ES-I3 (cell line): Measurements from ENCODE around the gene FLNA.

Source experiments
- H3K36me3 ChIP-seq: 2 replicates; pipeline ENCODE4 v1.6.1; 2013; ENCODE audit warnings: mild to moderate bottlenecking, low read length, control low read depth, moderate library complexity; ENCODE audit not compliant: insufficient read depth
- H3K4me1 ChIP-seq: 2 replicates; pipeline ENCODE4 v1.6.1; 2013; ENCODE audit warnings: mild to moderate bottlenecking, control low read depth, low read length; ENCODE audit not compliant: insufficient read depth
- H3K9ac ChIP-seq: 2 replicates; pipeline ENCODE4 v1.6.1; 2013; ENCODE audit warnings: low read depth, mild to moderate bottlenecking, low read length, moderate library complexity
- H3K9me3 ChIP-seq: 2 replicates; pipeline ENCODE4 v1.6.1; 2013; ENCODE audit warnings: mild to moderate bottlenecking, low read length, moderate library complexity; ENCODE audit not compliant: control insufficient read depth, insufficient read depth

FLNA gene, protein sequence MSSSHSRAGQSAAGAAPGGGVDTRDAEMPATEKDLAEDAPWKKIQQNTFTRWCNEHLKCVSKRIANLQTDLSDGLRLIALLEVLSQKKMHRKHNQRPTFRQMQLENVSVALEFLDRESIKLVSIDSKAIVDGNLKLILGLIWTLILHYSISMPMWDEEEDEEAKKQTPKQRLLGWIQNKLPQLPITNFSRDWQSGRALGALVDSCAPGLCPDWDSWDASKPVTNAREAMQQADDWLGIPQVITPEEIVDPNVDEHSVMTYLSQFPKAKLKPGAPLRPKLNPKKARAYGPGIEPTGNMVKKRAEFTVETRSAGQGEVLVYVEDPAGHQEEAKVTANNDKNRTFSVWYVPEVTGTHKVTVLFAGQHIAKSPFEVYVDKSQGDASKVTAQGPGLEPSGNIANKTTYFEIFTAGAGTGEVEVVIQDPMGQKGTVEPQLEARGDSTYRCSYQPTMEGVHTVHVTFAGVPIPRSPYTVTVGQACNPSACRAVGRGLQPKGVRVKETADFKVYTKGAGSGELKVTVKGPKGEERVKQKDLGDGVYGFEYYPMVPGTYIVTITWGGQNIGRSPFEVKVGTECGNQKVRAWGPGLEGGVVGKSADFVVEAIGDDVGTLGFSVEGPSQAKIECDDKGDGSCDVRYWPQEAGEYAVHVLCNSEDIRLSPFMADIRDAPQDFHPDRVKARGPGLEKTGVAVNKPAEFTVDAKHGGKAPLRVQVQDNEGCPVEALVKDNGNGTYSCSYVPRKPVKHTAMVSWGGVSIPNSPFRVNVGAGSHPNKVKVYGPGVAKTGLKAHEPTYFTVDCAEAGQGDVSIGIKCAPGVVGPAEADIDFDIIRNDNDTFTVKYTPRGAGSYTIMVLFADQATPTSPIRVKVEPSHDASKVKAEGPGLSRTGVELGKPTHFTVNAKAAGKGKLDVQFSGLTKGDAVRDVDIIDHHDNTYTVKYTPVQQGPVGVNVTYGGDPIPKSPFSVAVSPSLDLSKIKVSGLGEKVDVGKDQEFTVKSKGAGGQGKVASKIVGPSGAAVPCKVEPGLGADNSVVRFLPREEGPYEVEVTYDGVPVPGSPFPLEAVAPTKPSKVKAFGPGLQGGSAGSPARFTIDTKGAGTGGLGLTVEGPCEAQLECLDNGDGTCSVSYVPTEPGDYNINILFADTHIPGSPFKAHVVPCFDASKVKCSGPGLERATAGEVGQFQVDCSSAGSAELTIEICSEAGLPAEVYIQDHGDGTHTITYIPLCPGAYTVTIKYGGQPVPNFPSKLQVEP (N-terminal part only)

DNA sequence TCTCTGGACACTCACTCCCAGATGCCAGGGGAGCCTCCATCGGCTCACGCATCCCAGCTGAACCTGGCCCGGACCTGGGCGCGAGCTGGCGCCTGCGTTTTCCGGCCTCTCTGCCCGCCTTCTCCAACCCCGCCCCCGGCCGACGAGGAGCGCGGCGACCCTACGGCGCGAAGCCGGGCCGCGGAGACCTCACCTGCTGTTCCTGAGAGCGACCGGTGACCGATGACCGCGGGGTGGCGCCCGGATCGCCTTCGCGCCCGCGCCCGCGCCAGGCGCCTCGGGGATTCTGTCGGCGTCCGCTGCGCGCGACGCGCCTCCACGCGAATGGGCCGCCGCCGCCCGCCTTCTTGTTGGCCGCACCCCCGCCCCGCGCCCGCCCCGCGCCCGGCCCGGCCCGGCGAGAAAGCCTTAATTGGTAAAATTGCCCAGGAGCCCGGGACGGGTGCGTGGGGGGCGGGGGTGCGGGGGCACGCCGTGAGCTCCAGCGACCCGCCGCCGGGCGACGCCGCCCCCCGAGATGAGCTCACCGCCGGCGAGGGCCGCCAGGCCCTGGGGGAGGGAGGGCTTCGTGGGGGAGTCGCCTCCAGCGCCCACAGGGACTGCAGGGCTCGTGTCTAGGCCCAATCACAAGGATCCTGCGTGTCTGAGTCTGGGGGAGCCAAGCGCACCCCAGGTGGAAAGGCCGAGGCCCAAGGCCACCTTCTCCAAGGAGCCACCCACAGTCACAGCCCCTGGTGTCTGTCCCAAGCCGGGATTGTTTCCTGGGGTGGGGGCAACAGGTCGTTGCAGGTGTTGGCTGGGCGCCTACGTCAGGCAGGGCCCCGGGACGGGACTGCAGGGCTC is at the start of gene FLNA:
TSS of gene FLNA (minus strand) at position 322 of the 843 bp plus-strand sequence. CDS start 3,389 bp downstream, outside the sequence.
- Histone ChIP-seq H3K36me3 (no peaks in the 10 kb centered on the region; the same call in 1 of the 2 replicates), H3K9ac (peak within 1 kb of the TSS; percentile 51), H3K4me1 (peaks cover 9% of the 10 kb centered on the region; the same call in 1 of the 2 replicates), H3K9me3 (no peaks in the 10 kb centered on the region)

DNA sequence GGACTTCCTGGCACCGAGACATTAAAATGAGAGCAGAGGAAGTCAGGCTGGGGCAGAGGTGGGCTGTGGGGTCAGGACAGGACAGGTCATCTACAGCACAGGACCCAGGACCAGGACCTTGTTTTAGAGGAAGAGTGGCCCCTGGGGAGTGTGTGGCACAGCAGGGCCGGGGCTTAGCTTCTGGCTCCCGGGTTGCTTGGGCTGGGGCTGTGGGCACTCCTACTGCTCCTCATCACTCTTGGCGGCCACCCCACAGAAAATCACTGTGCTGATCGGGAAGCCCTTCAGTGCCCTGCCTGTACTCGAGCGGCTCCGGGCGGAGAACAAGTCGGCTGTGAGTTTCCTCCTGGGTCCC is 45.9 kb upstream of the FLNA start:
- H3K9ac ChIP-seq: no peak overlapping the region
- no peaks in the 10 kb centered on the region for H3K36me3 ChIP-seq
- no peaks in the 10 kb centered on the region for H3K9me3 ChIP-seq
- no peaks in the 10 kb centered on the region for H3K4me1 ChIP-seq

DNA sequence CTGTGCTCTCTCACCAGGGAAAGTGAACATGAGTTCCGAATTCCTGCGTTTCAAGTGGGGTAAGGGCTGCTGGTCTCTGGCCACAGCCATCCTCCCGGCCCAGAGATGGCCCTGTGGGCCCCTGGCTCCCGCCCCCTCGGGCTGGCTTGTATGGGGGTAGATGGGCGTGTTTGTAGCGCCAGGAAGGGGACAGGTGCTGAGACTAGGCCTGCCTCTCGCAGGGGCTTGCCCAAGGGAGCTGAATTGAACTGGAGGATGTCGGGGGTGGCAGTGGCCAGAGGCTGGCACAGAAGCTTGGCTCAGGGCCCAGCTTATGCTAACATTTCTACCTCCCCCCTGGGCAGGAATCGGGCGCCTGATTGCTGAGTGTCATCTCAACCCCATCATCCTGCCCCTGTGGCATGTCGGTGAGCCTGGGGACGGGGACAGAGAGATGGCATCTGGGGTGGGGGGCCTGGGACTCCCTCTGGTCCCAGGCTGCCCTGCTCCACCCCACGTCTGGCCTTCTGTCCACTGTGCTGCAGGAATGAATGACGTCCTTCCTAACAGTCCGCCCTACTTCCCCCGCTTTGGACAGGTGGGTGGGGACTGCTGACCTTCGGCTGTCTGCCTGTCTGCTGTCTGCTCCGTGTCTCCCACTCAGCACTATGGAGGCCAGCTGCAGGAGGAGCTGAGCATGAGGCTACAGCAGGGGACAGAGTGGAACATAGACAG is 45.4 kb upstream of the FLNA start:
- H3K4me1 ChIP-seq: no peaks in the 10 kb centered on the region
- H3K36me3 ChIP-seq: no peaks in the 10 kb centered on the region
- H3K9ac ChIP-seq: no peak overlapping the region
- H3K9me3 ChIP-seq: no peaks in the 10 kb centered on the region

DNA sequence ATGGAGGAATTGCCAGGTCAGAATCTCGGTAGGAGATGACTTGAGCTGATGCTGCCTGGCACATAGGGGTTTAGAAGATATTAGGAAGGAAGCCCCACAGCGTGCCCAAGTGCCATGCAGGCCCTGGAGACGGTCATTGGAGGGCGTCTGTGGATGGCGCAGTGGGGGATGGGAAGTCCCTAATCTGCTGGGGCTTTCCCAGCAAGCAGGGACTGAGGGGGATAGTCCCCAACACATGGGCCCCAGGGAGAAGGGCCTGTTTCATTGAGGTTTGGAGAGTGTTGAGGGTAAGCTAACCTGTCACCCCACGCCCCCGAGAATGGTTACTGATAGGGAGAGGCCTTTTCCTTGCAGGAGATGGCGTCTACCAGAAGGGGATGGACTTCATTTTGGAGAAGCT is 44.8 kb upstream of the FLNA start:
- Histone ChIP-seq H3K9ac (no peak overlapping the region), H3K4me1 (no peaks in the 10 kb centered on the region), H3K9me3 (no peaks in the 10 kb centered on the region), H3K36me3 (no peaks in the 10 kb centered on the region)

DNA sequence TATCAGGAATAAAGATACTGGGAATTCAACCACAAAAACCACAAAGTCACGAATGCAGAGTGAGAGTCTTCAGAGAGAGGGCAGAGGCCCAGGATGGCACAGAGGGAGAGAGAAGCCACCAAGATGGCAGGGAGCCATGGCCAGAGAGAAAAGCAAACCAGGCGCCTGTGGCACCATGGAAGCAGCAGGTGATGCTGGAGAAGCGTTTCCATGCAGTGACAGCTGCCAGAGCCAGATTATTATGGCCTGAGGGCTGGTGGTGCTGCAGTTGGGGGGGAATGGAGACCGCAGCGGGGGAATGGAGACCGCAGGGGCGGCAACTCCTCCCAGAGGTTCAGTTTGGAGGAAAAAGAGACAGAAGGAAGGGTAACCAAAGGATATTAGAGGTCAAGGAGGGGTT is 42.7 kb upstream of the FLNA start:
- Histone ChIP-seq H3K36me3 (no peaks in the 10 kb centered on the region), H3K9me3 (no peaks in the 10 kb centered on the region), H3K4me1 (no peaks in the 10 kb centered on the region), H3K9ac (no peak overlapping the region)

DNA sequence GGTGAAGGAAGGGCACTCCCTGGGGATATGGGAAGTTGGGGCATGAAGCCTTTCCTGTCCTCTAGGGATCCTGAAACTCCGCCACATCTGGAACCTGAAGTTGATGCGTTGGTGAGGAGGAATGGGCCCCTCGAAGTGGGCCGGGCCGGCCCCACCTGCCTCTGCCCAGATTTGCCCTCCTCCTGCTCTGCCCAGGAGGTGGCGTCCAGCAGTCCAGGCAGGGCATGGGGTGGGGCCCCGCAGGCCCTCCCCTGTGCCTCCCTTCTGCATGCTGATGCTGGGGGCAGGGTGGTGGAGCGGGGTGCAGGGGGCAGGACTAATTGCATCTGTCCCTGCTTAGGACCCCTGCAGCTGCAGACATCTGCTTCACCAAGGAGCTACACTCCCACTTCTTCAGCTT is 38.7 kb upstream of the FLNA start:
- no peaks in the 10 kb centered on the region; the same call in 1 of the 2 replicates for H3K4me1 ChIP-seq
- no peaks in the 10 kb centered on the region for H3K36me3 ChIP-seq
- H3K9ac ChIP-seq: no peak overlapping the region
- H3K9me3 ChIP-seq: no peaks in the 10 kb centered on the region

DNA sequence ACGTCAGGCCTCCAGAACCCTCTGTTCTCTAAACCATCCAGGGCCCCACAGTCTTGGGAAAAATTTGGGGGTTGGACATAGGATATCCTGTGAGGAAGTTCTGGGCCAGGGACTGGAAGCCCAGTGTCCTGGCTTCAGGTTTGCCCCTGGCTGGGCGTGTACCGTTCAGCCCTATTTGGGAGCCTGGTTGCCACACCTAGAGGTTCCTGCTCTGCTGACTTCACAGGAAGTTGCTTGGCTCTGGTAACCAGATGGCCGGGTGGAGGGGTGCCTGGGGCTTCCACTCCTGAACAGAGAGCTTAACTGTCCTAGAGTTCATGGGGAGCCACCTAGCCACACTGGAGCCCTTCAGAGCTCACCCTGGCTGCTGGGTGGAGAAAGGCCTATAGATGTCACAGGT is 38.0 kb upstream of the FLNA start:
- H3K9ac ChIP-seq: peak overlapping the region; percentile 66
- no peaks in the 10 kb centered on the region for H3K9me3 ChIP-seq

DNA sequence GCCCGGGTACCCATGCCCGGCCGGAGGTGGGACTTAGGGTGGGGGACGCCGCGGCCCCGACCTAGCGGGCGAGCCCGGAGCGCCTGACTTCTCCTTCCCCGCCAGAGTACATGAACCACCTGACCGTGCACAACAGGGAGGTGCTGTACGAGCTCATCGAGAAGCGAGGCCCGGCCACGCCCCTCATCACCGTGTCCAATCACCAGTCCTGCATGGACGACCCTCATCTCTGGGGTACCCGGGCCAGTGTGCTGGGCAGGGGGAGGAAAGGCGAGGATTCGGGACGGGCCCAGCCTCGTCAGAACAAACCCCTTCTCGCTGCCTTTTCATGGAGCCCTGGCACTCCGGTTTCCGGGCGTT is 37.5 kb upstream of the FLNA start:
- Histone ChIP-seq H3K4me1 (no peaks in the 10 kb centered on the region; the same call in 1 of the 2 replicates), H3K36me3 (no peaks in the 10 kb centered on the region), H3K9ac (peak overlapping the region; percentile 66), H3K9me3 (no peaks in the 10 kb centered on the region)

More for the DNA sequence above, 38.0 kb upstream of the FLNA start:
- Histone ChIP-seq H3K36me3 (no peaks in the 10 kb centered on the region), H3K4me1 (no peaks in the 10 kb centered on the region; the same call in 1 of the 2 replicates)

DNA sequence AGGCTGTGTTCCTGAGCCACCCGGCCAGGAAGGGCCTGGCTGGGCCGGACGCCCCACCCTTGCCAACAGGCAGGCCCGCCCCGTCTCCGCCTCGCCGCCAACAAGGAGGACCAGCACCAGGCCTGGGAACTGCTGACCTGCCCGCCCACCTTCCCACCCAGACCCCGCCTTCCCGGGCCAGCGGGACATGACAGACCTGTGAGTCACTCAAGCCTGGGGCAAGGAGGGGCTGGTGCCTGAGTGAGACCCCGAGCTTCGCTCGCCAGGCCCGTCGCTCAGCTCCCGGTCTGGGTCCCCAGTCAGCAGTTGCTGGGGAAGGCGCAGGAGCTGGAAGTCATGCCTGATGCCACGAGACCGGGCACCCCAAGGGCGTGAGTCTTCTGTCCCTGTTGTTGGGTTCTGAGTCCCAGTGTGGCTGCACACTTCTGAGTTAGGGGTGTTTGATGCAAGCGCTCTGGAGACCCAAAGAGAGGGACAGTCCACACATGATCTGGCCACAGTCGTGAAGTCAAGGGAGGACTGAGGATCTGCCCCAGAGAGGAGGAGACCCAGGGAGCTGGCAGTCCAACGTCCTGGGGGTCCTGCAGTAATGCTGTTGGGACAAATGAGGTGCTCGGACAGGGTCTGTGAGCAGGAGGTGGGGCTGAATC is 34.9 kb upstream of the FLNA start, which contains the start of gene DNASE1L1:
TSS of gene DNASE1L1 (minus strand) at position 33 of the 650 bp plus-strand sequence. CDS start 3,686 bp downstream, outside the sequence.
- Histone ChIP-seq H3K9ac (peak within 1 kb of the TSS; percentile 64), H3K4me1 (no peaks in the 10 kb centered on the region; the same call in 1 of the 2 replicates), H3K9me3 (no peaks in the 10 kb centered on the region), H3K36me3 (no peaks in the 10 kb centered on the region)

DNA sequence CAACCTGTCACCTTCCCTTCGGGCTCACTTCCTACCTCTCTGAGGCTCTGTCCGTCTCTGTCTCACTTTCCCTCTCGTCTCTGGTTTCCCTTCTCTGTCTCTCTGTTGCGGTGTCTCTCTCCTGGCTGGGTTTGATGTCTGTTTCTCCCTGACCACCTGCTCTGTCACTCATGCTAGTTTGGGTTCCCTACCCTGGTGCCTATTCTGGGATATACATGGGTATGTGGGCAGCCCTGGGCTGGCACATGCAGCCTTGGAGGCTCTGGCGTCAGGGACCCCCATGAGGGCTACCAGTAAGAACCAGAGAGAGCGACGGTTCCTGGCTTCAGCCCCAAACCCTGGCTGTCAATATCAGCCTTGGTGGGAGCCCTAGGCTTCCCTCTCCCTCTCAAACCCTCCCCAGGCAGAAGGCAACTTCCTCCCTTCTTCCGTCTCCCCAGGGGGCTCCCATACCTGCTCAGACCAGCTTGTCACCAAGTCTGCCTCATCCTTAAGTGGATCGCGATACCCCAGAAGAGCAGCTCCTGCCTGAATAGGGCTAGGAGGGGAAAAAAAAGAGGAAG is 34.3 kb upstream of the FLNA start:
- peak overlapping the region; percentile 64 for H3K9ac ChIP-seq
- no peaks in the 10 kb centered on the region for H3K9me3 ChIP-seq
- no peaks in the 10 kb centered on the region; the same call in 1 of the 2 replicates for H3K4me1 ChIP-seq
- no peaks in the 10 kb centered on the region for H3K36me3 ChIP-seq

DNA sequence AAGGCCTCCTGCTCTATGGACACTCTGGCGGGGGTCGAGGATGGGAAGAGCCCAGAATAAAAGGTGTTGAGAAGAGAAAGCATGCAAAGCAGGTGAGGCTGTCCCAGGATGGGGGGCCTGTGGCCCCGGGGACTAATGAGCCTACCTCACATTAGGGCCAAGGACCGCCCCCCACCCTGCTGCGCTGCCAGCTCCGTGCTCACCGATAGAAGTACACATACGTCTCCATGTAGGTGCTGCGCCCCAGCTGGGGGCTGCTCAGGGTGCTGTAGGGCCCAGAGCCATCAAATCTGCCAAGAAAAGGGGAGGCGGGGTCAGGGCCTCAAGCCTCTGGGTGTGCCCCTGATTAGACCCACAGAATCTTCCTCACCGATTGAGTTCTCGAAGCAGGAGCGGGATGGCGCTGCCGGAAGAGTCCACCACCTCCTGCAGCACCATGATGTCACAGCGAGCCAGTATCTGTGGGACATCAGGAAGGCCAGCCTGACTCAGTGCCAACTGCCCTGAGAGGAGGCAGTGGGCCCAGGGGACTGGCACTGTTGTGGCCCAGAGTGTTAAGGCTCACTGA is 30.3 kb upstream of the FLNA start:
- Histone ChIP-seq H3K4me1 (no peaks in the 10 kb centered on the region; the same call in 1 of the 2 replicates), H3K36me3 (0 out of 2 replicates have a peak, but pooled peaks cover 4% of the 10 kb centered on the region), H3K9ac (no peak overlapping the region), H3K9me3 (no peaks in the 10 kb centered on the region)

DNA sequence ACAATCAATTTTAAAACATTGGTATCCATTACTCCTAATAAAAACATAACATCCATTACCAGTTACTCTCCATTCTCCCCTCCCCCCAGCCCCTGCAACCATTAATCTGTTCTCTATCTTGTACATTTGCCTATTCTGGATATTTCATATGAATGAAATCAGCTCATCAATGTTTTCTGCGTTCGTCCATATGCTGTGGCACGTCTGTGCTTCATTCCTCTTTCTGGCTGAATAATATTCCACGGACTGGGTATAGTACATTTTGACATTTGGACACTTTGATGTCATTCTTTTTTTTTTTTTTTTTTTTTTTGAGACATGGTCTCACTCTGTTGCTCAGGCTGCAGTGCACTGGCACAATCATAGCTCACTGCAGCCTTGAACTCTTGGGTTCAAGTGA is 29.4 kb upstream of the FLNA start:
- Histone ChIP-seq H3K36me3 (peaks cover 13% of the 10 kb centered on the region; the same call in 1 of the 2 replicates), H3K9ac (no peak overlapping the region), H3K9me3 (no peaks in the 10 kb centered on the region)

More for the DNA sequence above, 29.4 kb upstream of the FLNA start:
- no peaks in the 10 kb centered on the region; the same call in 1 of the 2 replicates for H3K4me1 ChIP-seq
